Stimulated activated naive CD8-positive, alpha-beta T cell treated with anti-CD3 and anti-CD28 coated beads, Interleukin-15, amount 100 ng/mL, for 72 hours (primary cell): ENCODE results near the gene SURF2.
A peak's percentile ranks its signal among the peaks of the same experiment; 100 is the strongest.

Experiments used
- ATAC-seq: fragments of 150-1000 bp; cut with Tn5 transposase; 2 replicates; pipeline ENCODE4 v1.10.0; 2021; ENCODE audit warnings: mild to moderate bottlenecking, moderate library complexity
- DNase-seq, 2 donors: peaks; one replicate each; pipeline ENCODE4 v3.0.0; 2021 to 2022
- H3K27ac Mint-ChIP-seq, 2 donors: one replicate each; pipeline ENCODE4 v1.8.0; 2022; ENCODE audit warnings: mild to moderate bottlenecking in 2 of 2, mixed read lengths in 2 of 2, moderate library complexity in 2 of 2
- H3K27me3 Mint-ChIP-seq: one replicate; pipeline ENCODE4 v1.8.0; 2022; ENCODE audit warnings: mixed read lengths
- H3K4me1 Mint-ChIP-seq: one replicate; pipeline ENCODE4 v1.8.0; 2022; ENCODE audit warnings: mild to moderate bottlenecking, mixed read lengths
- H3K4me3 Mint-ChIP-seq, 2 donors: one replicate each; pipeline ENCODE4 v1.8.0; 2022; ENCODE audit warnings: mild to moderate bottlenecking in 2 of 2, mixed read lengths in 2 of 2, moderate library complexity in 1 of 2
- H3K9me3 Mint-ChIP-seq, 2 donors: one replicate each; pipeline ENCODE4 v1.8.0; 2022; ENCODE audit warnings: mixed read lengths in 2 of 2

Gene SURF2

DNA sequence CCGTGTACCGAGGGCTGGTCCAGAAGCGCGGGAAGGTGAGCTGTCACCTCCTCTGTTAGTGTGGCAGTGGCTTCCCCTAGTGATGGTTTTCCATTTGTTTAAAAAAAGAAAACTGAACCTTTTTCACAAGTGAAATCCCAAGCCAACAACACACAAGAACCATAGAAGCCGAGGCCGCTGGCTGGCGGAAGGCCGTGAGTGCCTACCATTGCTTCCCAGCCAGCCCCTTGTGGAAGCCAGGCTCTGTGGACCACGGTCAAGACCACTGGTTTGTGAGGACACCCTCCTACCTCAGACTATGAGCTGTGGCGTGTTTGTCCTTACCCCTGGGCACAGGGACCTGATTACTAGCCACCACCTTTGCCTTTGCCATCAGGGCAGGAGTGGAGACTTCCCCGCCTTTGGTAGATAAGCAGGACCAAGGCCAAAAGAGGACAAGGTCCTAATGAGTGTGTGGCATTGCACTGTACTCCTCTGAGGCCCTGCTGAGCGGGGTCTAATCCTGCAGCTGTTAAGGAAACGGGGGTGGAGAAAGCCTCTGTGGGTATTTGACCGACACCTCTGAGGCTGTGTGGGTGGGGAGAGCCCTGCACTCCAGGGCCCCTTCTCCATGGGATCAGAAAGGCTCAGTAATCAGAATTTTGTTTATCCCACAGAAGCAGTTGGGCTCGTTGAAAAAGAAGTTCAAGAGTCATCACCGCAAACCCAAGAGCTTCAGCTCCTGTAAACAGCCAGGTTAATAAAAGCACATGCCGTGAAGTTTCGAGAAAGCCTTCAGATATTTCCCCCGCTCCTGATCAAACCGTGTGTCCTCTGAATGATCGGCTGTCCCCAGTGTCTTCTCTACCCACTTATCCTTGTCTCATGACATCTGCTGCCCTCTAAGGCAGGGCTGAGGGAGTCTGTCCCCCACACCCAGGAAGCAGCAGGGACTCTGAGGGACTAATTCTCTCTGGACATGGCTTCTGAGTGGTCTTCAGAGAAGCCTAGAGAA, 4.3 kb downstream of the SURF2 start:
- Mint-ChIP-seq H3K4me1 (peaks cover 69% of the 10 kb centered on the region), H3K27ac (peak overlapping the region; percentile 20 to 74), H3K4me3 (peak overlapping the region in 1 of 2 donors; percentile 6), H3K9me3 (no peaks in the 10 kb centered on the region), H3K27me3 (no peaks in the 10 kb centered on the region)
- no peak for DNase-seq
- ATAC-seq: no peak

GRCh38 chr9:133361507-133362092, 5.2 kb downstream of the SURF2 start:
- ATAC-seq: no peak
- H3K4me1 Mint-ChIP-seq: peaks cover 69% of the 10 kb centered on the region
- H3K4me3 Mint-ChIP-seq: peak overlapping the region in 1 of 2 donors; percentile 11
- no peak for DNase-seq
- H3K9me3 Mint-ChIP-seq: no peaks in the 10 kb centered on the region
- no peaks in the 10 kb centered on the region for H3K27me3 Mint-ChIP-seq
- H3K27ac Mint-ChIP-seq: peak overlapping the region; percentile 30 to 74

DNA sequence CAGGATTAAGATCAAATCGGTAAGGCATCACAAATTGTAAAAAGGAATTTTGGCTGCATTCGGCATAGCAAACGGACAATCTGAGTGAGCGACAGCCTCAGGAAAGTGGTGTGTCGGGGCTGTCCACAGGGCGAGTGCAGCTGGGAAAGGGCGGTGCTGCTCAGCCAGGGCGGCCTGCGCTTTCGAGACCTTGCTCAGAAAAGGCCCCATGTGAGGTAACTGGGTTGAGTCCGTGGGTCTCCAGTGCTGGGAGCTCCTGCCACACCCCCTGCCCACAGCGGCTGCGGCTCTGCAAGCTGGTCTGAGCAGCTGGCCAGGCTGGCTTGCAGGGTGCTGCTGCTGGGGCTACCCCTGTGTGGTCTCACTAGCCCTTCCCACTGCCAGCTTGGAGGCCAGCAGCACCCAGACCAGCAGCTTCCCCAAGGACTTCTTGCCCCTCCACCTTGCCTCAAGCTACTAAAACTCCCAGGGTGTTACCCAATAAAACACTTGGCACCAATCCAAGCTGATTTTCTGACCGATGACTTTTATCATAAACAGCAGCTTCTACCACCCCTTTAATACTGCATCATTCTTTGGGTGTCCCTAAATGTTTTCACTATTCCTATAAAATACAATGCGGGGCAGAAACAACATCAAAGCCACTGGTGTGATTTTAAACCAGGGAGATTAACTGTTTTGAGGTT, 6.2 kb downstream of the SURF2 start:
- ATAC-seq (no peak), DNase-seq (no peak)
- Mint-ChIP-seq H3K27ac (peak overlapping the region; percentile 9 to 69), H3K4me1 (peaks cover 69% of the 10 kb centered on the region), H3K27me3 (no peaks in the 10 kb centered on the region), H3K4me3 (no peak overlapping the region), H3K9me3 (no peaks in the 10 kb centered on the region)

DNA sequence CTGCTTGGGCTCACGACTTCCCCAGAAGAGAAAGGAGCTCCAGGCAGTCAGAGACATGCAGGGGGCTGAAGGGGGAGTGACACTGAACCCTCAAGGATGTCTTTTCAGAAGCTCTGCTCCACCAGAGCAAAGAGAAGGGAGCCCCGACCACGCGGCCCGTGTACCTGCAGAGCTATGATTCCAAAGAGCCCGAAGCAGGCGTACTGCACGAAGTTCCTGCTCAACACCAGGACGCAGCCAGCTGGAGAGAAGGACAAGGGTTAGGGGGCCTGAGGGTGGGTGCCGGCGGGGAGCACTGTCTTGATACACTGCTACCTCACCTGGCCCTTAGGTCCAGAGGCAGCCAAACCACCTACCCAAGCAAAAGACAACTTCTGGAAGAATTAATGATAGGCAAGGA, 10.1 kb downstream of the SURF2 start:
- no peak overlapping the region for H3K4me3 Mint-ChIP-seq
- peak overlapping the region in 1 of 2 donors; percentile 34 for H3K27ac Mint-ChIP-seq
- no peak for DNase-seq
- H3K4me1 Mint-ChIP-seq: peaks cover 68% of the 10 kb centered on the region
- ATAC-seq: no peak
- H3K27me3 Mint-ChIP-seq: no peaks in the 10 kb centered on the region
- no peaks in the 10 kb centered on the region for H3K9me3 Mint-ChIP-seq

DNA sequence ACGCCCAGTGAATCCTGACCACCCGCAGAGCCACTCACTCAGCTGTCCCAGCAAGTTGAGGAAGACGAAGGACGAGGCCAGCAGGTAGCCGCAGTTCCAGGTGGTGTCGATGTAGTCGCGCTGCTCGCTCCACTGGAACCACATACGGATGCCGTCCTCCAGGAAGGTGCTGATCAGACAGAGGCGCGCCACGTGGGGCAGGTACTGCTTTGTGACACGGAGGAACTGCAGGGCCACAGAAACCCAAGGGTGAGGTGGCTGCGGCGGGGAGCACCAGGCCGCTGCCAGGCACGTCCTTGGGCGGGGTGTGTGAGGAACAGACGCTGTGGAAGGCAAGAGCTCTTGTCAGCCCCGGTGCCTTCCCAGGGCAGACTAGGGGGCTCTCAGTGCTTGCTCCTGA, 10.9 kb downstream of the SURF2 start:
- no peaks in the 10 kb centered on the region for H3K27me3 Mint-ChIP-seq
- no peak overlapping the region for H3K4me3 Mint-ChIP-seq

GRCh38 chr9:133367778-133368177, 11.4 kb downstream of the SURF2 start:
- Mint-ChIP-seq H3K27ac (no peak overlapping the region), H3K27me3 (no peaks in the 10 kb centered on the region), H3K4me3 (no peak overlapping the region), H3K4me1 (peaks cover 69% of the 10 kb centered on the region), H3K9me3 (no peaks in the 10 kb centered on the region)
- DNase-seq: no peak
- ATAC-seq: no peak

More for the DNA sequence above, 10.9 kb downstream of the SURF2 start:
- Mint-ChIP-seq H3K9me3 (no peaks in the 10 kb centered on the region), H3K27ac (peak overlapping the region in 1 of 2 donors; percentile 61), H3K4me1 (peaks cover 68% of the 10 kb centered on the region)
- ATAC-seq (no peak), DNase-seq (no peak)

GRCh38 chr9:133368249-133368881, 12.0 kb downstream of the SURF2 start:
- no peaks in the 10 kb centered on the region for H3K27me3 Mint-ChIP-seq

GRCh38 chr9:133369422-133369821, 13.1 kb downstream of the SURF2 start:
- no peak for DNase-seq
- H3K4me1 Mint-ChIP-seq: peaks cover 75% of the 10 kb centered on the region
- H3K9me3 Mint-ChIP-seq: no peaks in the 10 kb centered on the region
- H3K27me3 Mint-ChIP-seq: no peaks in the 10 kb centered on the region
- ATAC-seq: no peak
- peak overlapping the region; percentile 89 to 95 for H3K27ac Mint-ChIP-seq
- H3K4me3 Mint-ChIP-seq: peak overlapping the region; percentile 97 to 99

More at GRCh38 chr9:133368249-133368881, 12.0 kb downstream of the SURF2 start:
- no peak for DNase-seq
- ATAC-seq: no peak
- Mint-ChIP-seq H3K27ac (peak overlapping the region; percentile 95), H3K4me1 (peaks cover 69% of the 10 kb centered on the region), H3K9me3 (no peaks in the 10 kb centered on the region), H3K4me3 (peak overlapping the region; percentile 97 to 99)

DNA sequence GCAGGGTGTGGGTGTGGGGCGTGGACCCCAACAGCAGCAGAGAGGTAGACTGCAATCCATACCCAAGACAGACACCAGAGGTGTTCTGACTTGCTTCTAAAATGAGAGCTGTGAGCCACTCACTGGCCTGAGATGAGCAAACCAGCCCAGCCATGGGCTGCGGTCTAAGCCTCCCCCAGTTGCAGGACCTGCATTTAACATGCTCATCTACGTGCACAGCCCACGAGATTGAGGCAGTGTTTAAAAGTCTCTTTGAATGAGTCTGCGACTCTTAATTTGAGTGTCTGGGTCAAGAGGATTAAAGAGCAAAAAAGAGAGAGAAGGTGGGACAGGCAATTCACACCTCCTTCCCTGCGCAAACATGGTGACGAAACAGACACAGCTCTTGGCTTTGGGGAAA, 13.6 kb downstream of the SURF2 start:
- Mint-ChIP-seq H3K9me3 (no peaks in the 10 kb centered on the region), H3K4me1 (peaks cover 75% of the 10 kb centered on the region), H3K27ac (peak overlapping the region; percentile 91 to 96), H3K4me3 (peak overlapping the region; percentile 97 to 99), H3K27me3 (no peaks in the 10 kb centered on the region)
- DNase-seq (no peak), ATAC-seq (no peak)

GRCh38 chr9:133370685-133371084, 14.3 kb downstream of the SURF2 start:
- Mint-ChIP-seq H3K27ac (peak overlapping the region; percentile 91 to 96), H3K27me3 (no peaks in the 10 kb centered on the region), H3K9me3 (no peaks in the 10 kb centered on the region), H3K4me3 (peak overlapping the region; percentile 97 to 99), H3K4me1 (peaks cover 75% of the 10 kb centered on the region)
- ATAC-seq (peak; percentile 72), DNase-seq (peak in 1 of 2 donors; percentile 76)

DNA sequence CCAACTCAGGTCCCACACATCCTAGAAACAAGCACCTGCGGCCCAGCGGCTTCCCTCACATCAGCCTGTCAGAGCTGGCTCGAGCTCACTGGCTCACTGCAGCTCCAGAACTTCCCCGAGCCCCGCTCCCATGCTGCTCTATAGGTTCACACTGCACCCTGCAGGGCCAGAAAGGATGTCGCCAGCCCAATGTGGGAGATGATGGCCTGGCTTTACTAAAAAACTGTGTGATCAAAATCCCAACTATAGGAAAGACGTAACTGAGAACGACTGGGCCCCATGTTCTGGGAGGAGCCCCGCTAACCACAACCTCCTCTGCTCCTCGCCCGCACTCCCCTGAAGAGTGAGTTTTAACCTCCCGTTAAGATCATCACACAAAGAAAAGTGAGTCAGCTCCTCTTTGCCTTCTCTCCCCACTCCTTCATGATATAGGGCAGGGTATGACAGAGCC, 14.9 kb downstream of the SURF2 start:
- Mint-ChIP-seq H3K4me3 (peak overlapping the region; percentile 97 to 99), H3K4me1 (peaks cover 75% of the 10 kb centered on the region), H3K27me3 (no peaks in the 10 kb centered on the region), H3K9me3 (no peaks in the 10 kb centered on the region), H3K27ac (peak overlapping the region; percentile 91 to 96)
- DNase-seq (peak; percentile 73 to 89), ATAC-seq (peak; percentile 79)

DNA sequence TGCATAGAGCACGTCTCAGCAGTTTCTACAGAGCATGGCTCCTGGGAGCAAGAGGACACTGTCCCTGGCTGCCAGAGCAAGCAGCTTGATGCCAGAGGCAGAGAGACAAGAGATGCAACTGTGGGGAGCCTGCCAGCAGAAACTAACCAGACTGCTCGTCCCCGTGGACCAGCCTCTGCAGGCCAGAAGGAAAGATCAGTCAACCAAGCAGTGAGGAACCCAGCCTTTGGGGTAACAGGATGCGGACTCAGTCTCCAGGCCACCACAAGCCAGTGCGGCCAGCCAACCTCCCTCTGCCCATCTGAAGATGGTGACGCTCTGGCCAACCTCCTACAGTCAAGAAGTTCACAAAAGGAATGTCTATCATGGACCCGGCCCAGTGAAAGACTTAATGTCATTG, 15.8 kb downstream of the SURF2 start:
- Mint-ChIP-seq H3K27me3 (no peaks in the 10 kb centered on the region), H3K4me3 (peak overlapping the region; percentile 97 to 99), H3K4me1 (peaks cover 76% of the 10 kb centered on the region), H3K9me3 (no peaks in the 10 kb centered on the region), H3K27ac (peak overlapping the region; percentile 91 to 96)
- DNase-seq: no peak
- no peak for ATAC-seq

GRCh38 chr9:133374612-133375115, 18.3 kb downstream of the SURF2 start:
- peak in 1 of 2 donors; percentile 48 for DNase-seq
- ATAC-seq: peak; percentile 23
- H3K4me1 Mint-ChIP-seq: peaks cover 60% of the 10 kb centered on the region

GRCh38 chr9:133375116-133375723, 18.9 kb downstream of the SURF2 start:
- Mint-ChIP-seq H3K9me3 (no peaks in the 10 kb centered on the region), H3K4me1 (peaks cover 54% of the 10 kb centered on the region), H3K27me3 (no peaks in the 10 kb centered on the region), H3K4me3 (peak overlapping the region; percentile 97 to 99), H3K27ac (peak overlapping the region; percentile 96 to 99)
- peak; percentile 52 for DNase-seq
- peak; percentile 0 for ATAC-seq

More at GRCh38 chr9:133374612-133375115, 18.3 kb downstream of the SURF2 start:
- Mint-ChIP-seq H3K4me3 (peak overlapping the region; percentile 97 to 99), H3K27ac (peak overlapping the region; percentile 96 to 99), H3K27me3 (no peaks in the 10 kb centered on the region), H3K9me3 (no peaks in the 10 kb centered on the region)
